GM12801 (cell line): Measurements from ENCODE around the gene WDR91.

ENCODE experiments used
- CTCF ChIP-seq: IDR thresholded peaks from one replicate; pipeline ENCODE4 v1.5.1; 2011; ENCODE audit warnings: control low read depth; ENCODE audit not compliant: insufficient read length; ENCODE audit errors: extremely low read depth

Gene WDR91

GRCh38 chr7:135188298-135188984 is 22.9 kb downstream of the WDR91 start:
- no peak for TF ChIP-seq CTCF

GRCh38 chr7:135186841-135187253 is 24.5 kb downstream of the WDR91 start:
- TF ChIP-seq CTCF: no peak

GRCh38 chr7:135186261-135186540 is 25.1 kb downstream of the WDR91 start:
- TF ChIP-seq CTCF: no peak

GRCh38 chr7:135185471-135186260 is 25.7 kb downstream of the WDR91 start:
- TF ChIP-seq CTCF: no peak

GRCh38 chr7:135184254-135184841 is 27.0 kb downstream of the WDR91 start:
- no peak for TF ChIP-seq CTCF

GRCh38 chr7:135183478-135183877 is 27.8 kb downstream of the WDR91 start:
- TF ChIP-seq CTCF: no peak

GRCh38 chr7:135181929-135182678 is 29.2 kb downstream of the WDR91 start:
- no peak for TF ChIP-seq CTCF
